Globus pallidus (tissue), 1 donor: ENCODE data around the gene MT1E.

Experiments
- DNase-seq: peaks from one replicate; pipeline ENCODE4 v3.0.0-alpha.2; 2015; ENCODE audit warnings: low spot score

Gene MT1E

DNA sequence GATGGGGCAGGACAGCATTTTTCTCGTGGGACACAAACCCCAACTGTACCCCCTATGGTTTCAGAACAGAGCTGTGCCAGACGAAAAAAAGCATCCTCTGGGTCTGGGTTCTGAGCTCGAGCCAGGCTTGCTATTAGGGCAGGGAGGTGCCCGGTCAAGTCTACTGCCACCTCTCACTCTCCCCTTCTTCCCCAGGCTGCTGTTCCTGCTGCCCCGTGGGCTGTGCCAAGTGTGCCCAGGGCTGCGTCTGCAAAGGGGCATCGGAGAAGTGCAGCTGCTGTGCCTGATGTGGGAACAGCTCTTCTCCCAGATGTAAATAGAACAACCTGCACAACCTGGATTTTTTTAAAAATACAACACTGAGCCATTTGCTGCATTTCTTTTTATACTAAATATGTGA, 1.1 kb downstream of the MT1E start:
- no peak for DNase-seq

GRCh38 chr16:56628486-56629350, 3.1 kb downstream of the MT1E start:
- no peak for DNase-seq

DNA sequence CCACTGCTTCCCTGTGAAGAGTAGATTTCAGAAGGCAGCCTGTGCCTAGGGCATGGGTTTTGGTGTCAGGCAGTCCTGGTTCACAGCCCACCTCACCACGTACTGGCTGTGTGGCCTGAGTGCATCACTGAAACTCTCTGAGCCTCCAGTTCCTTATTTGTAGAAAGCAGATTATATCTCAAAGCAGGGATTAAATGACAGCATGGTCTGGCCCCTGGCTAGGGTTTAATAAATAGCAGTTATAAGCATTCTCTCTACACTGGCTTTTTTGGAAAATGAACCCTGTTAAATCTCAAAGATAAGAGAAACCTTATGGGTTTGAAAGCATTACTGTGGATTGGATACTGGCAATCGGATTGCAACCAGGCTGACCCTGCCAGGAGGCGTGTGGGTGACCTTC, 4.0 kb downstream of the MT1E start:
- DNase-seq, result no peak

DNA sequence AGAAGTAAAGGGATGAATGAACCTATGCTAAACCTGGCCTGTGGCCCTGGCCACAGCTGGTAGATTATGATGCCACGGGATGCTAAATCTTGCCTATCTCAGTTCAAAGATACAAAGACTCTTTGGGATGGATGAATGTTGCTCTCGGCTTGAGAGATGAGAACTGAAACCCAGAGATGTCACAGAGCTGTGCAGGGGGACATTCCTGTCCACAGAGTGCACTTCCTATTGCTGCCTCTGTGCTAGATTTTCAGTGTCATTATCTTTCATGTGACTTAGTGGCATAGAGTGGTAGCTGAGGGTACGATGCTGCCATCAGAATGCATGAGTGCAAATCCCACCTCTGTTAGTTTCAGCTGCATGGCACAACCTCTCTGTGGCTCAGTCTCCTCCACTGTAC, 4.6 kb downstream of the MT1E start:
- DNase-seq, result no peak

DNA sequence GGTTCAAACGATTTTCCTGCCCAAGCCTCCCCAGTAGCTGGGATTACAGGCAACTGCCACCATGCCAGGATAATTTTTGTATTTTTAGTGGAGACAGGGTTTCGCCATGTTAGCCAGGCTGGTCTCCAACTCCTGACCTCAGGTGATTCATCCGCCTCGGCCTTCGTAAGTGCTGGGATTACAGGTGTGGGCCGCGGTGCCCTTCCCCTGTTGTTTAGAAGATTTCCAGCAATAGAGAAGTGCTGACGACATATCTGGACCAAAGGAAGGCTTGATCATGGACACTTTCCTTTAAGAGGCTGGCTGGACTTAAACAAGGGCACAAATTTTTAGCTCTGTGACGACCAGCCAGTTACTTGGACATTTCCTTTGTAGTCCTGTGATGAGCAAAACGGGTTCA, 5.6 kb downstream of the MT1E start:
- DNase-seq, result no peak

- DNase-seq, result no peak
Measured at GRCh38 chr16:56631832-56632155, 6.2 kb downstream of the MT1E start.

GRCh38 chr16:56632156-56632847, 6.7 kb downstream of the MT1E start, which contains the start of gene MT1M:
Gene MT1M (plus strand): TSS chr16:56632659. CDS start chr16:56632732, 73 bp downstream.
- peak; percentile 58 for DNase-seq

DNA sequence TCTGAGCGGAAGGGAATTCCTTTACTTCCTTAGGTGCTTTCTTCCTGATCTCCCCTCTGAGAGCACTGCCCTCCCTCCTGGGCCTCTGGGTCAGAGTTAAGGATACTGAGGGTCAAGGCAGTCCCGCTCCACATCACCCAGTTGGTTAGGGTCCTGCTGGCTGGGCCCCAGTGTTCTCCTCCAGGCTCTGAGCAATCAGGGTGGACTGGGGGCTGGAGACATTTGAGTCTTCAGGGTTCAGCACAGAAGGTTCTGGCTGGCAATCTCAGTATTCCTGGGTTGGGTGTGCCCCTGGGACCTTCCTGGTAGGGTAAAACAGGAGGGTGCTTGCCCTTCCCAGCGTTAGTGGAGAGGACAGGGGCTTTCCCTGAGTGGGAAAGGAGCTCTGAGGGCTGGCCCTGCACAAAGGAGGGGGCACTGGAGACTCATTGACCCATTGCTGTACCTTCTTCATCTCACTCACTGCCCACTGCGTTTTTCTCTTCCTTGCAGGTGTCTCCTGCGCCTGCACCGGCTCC, 7.3 kb downstream of the MT1E start:
- DNase-seq, result no peak

GRCh38 chr16:56633535-56633934, 8.0 kb downstream of the MT1E start:
- DNase-seq, result no peak

GRCh38 chr16:56634715-56635440, 9.3 kb downstream of the MT1E start:
- DNase-seq, result no peak

DNA sequence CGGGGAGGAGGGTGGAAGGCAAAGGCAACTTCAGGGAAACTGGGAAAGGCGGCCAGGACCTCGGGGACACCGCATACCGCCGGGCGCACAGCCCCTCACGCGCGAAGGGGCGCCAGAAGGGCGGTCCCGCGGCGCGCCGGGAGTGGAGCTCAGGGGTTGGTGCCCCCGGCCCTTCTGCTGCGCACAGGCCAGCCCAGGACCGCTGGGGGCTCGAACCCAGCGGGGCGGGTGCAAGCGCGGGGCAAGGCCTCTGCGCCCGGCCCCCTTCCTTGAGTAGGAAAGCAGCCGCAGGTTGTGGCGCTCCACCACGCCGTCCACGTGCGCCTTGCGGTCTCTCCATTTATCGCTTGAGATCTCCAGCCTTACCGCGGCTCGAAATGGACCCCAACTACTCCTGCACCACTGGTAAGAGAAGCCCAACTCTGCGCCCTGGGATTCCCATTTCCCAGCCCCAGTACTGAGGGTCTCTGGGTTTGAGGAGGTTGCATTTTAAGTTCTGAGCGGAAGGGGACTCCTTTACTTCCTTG, 9.9 kb downstream of the MT1E start:
- DNase-seq, result no peak

DNA sequence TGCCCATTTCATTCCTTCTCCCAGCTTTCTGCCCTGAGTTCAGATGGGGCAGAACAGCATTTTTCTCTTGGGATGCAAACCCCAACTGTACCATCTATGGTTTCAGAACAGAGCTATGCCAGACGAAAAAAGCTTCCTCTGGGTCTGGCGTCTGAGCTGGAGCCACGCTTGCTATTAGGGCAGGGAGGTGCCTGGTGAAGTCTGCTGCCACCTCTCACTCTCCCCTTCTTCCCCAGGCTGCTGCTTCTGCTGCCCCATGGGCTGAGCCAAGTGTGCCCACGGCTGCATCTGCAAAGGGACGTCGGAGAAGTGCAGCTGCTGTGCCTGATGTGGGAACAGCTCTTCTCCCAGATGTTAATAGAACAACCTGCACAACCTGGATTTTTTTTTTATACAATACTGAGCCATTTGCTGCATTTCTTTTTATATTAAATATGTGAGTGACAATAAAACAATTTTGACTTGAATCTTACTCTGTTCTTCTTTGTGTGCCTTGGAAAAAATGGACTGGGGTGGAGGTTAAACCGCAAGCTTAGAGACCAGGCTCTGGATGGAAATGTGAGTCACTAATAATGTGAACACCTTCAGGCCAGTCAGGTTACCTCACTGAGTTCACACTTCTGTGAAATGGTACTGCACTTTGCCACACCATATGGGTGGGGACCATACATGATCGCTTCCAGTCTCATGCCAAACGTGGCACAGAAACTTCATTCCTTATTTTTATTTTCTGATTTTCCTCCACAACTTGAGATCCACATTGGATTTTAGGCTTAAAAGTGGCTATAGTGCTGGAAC, 11.2 kb downstream of the MT1E start:
- no peak for DNase-seq

DNA sequence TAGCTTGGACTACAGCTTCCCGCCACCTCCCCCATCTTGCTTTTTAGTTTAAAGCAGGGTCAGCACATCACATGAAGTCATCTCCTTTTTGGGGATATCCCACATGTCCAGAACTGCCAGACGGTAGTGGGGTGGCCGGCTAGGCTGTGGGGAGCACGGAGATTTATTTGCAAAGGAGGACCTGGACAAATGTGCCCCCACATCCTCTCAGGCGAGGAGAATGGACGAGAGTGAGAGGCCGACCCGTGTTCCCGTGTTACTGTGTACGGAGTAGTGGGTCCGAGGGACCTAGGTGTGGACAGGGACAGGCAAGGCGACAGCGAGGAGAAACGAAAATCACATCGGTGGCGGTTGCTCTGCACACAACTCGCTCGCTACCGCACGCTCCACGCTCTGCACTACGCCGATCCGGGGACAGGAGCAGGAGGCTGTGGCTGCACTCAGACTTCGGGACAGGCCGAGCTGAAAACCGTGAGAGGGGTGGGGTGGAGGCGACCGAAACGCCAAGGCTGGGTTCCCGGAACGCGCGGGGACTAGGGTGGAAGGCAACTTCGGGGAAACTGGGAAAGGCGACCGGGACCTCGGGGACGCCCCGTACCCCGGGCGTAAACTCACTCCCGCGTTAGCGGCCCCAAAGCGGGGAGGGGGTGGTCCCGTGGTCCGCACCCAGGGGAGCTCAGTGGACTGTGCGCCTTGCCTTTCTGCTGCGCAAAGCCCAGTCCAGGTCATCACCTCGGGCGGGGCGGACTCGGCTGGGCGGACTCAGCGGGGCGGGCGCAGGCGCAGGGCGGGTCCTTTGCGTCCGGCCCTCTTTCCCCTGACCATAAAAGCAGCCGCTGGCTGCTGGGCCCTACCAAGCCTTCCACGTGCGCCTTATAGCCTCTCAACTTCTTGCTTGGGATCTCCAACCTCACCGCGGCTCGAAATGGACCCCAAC, 12.5 kb downstream of the MT1E start, which contains the start of gene MT1A:
Gene MT1A (plus strand): TSS at position 853 of the 937 bp plus-strand sequence. CDS start 73 bp downstream, at position 926.
- DNase-seq, result no peak

DNA sequence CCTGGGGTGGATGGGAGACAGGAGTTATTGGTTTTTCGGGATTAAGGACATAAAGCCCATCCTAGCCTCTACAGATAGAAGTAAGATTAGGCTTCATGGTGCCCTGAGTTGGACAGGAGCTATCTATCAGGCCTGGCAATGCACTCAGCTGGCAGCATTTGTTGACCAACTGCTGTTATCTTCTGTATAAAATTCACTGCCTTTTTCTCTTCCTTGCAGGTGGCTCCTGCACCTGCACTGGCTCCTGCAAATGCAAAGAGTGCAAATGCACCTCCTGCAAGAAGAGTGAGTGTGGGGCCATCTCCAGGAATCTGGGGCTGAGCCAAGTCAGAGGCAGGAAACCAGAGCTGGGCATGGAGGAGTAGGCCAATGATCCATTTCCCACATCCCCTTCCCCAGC, 13.5 kb downstream of the MT1E start:
- DNase-seq, result no peak

DNA sequence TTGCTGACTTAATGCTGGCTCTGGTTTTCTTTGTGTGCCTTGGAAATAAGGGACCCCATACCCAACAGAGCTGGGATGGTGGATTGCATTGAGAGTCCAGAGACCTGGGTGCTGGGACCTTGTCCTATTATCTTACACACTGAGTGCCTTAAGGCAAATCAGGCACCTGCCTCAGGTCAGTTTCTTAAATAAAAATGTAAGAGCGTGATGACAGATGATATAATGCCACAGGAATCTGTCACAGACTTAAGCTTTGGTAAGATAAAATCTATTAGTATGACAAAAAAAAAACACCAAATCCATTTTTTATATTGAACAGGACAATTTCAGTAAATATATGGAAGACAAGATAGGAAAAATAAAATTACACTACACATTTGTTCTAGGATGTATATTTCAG, 14.5 kb downstream of the MT1E start:
- DNase-seq, result no peak

GRCh38 chr16:56641166-56641565, 15.6 kb downstream of the MT1E start:
- DNase-seq, result no peak

- DNase-seq, result no peak
Measured at GRCh38 chr16:56643080-56643778, 17.6 kb downstream of the MT1E start.

DNA sequence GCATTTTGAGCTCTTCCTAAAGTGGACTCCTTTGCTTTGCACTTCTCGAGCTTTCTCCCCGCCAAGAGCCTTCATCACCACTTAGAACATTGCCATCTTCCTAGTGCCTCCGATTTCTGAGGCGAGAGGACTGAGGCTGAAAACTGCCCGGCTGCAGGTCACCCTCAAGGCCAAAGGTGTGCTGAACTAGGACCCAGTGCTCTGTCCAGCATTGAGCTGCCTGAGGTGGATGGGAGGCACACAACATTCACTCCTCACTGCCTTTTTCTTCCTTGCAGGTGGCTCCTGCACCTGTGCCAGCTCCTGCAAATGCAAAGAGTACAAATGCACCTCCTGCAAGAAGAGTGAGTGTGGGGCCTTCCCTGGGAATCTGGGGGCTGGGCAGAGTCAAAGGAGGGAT, 18.3 kb downstream of the MT1E start:
- DNase-seq, result no peak

DNA sequence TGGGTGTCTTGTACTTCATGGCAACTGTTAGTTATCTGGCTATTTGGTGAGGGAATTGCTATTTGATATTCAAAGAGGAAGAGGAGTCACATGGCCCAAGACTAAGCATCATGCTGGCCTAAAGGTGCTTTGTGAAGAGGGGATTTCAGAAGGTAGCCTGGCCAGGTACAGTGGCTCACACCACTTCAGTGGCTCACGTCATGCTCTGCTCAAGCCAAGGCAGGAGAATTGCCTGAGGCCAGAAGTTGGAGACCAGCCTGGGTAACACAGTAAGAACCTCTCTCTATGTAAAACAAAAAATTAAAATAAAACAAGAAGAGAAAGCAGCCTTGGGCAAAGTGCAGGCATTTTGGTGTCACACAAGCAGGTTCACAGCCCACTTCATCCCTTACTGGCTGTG, 19.7 kb downstream of the MT1E start:
- DNase-seq, result no peak

GRCh38 chr16:56645838-56646237, 20.3 kb downstream of the MT1E start:
- DNase-seq, result no peak
